HT1080 (cell line): Measurements from ENCODE around the gene TSC22D1. TPM values are rescaled to one million over a fixed set of nuclear protein-coding genes. Genes with fewer than 3 reads are reported as not detected.
"Not testable (repeated sequence)": the region's sequence is repeated elsewhere in the genome, so short reads cannot be mapped to it uniquely, and the experiment has no call there.

Source experiments
- DNase-seq: peaks from one replicate; pipeline ENCODE4 v3.0.0-alpha.2; 2015; ENCODE audit warnings: low read depth
- total RNA-seq: library from RNA; depleted of rRNA; stranded (reverse); fragments of >200 nt; shearing (Covaris generic); gene quantifications from 2 replicates; pipeline ENCODE4 v1.2.3, GENCODE V29; 2014

Gene TSC22D1
- total RNA-seq, 1 experiment from 2014 or later: 148 TPM

- peak; percentile 18 for DNase-seq
Measured at GRCh38 chr13:44573790-44574465, 2.2 kb downstream of the TSC22D1 start.

GRCh38 chr13:44573071-44573470 lies 3.1 kb downstream of the TSC22D1 start:
- DNase-seq: no peak

DNA sequence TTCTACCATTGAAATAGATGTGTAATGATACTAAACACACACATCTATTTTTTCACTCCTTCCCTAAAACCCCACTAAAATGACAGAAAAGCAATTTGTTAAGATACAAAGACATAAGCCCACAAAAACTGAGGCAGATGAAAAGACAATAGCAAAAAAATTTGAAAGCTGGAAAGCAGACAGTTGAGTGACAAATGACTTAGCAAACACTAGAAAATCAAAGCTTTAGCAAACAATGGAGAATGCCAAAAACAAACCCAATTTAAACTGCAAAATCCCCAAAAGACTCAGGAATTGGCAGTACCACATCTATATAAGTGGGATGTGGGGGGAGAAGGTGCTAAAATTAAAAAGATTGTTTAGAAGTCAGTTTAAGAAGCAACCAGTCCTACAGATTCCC lies 9.5 kb downstream of the TSC22D1 start:
- DNase-seq: no peak

GRCh38 chr13:44565881-44566280 lies 10.2 kb downstream of the TSC22D1 start:
- DNase-seq: no peak

DNA sequence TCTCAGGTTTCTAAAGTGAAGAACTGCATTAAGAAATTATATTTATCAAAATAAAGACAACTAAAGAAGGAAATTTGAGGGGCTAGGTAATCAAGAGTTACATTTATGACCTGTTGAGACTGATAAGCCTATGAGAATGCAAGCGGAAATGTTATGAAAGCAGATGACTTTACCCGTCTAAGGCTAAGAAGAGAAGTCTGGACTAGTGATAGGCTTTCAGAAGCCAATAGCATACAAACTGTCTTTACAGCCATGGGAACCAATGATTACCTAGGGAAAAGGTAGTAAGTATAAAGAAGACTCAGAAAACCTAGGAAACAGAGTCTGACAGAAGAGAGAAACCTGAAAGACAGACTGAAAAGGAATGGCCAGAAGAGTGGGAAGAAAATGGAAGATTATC lies 11.2 kb downstream of the TSC22D1 start:
- no peak for DNase-seq

- not testable (repeated sequence) for DNase-seq
Measured at GRCh38 chr13:44562853-44563252, 13.3 kb downstream of the TSC22D1 start.

GRCh38 chr13:44561351-44561750 lies 14.8 kb downstream of the TSC22D1 start:
- DNase-seq: no peak

GRCh38 chr13:44557986-44558385 lies 18.1 kb downstream of the TSC22D1 start:
- no peak for DNase-seq

DNA sequence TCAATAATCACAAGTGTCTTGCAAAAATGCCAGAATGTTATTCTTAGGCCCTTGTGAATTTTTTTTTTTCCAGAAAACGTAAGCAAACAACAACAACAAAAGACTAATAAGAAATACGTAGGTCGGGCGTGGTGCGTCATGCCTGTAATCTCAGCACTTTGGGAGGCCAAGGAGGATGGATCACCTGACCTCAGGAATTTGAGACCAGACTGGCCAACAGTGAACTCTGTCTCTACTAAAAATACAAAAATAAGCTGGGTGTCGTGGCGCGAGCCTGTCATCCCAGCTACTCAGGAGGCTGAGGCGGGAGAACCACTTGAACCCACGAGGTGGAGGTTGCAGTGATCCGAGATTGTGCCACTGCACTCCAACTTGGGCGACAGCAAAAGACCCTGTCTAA lies 20.9 kb downstream of the TSC22D1 start:
- no peak for DNase-seq

DNA sequence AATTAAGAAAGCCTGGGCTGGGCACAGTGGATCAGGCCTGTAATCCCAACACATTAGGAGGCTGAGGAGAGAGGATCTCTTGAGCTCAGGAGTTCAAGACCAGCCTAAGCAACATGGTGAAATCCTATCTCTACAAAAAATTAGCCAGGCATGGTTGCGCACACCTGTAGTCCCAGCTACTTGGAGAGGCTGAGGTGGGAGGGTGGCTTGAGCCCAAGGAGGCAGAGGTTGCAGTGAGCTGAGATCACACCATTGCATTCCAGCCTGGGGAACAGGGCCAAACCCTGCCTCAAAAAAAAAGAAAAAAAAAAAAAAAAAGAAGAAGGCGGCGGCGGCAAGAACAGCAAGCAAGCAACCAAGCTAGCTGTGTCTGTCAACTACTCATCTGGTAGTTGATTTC lies 26.7 kb downstream of the TSC22D1 start:
- no peak for DNase-seq

DNA sequence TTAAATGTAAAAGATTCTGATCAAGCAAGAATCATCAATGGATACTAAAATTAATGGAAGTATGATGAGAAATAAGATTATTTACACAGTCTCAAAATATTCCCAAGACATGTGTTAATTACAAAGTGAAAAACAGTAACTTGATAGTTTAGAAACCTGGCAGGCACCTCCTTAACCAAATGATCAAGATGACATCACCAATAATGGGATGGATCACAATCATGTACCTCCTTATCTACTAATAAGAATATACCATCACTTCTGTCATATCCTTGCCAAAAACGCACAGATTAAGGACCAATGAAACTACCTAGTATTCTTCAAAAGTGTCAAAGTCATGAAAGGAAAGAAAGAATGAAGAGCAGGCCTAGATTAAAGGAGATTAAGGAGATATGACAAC lies 30.0 kb downstream of the TSC22D1 start:
- no peak for DNase-seq

DNA sequence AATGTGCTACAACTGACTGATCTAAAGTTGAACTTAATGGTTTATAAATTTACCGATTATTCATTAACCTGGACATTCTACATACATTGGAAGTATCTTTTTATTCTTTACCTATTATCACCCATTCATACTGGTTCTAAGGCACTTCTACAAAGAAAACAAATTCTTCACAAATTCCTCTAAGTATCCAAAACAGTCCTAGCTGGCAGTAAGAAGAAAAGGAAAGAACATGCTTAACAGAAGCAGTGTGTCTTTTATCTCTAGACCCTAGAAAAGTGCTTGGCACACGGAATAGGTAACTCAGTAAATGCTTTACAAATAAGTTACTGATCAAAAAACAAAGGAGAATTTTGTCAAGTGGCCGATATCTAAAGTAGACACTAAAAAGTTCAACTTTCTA lies 32.8 kb downstream of the TSC22D1 start:
- no peak for DNase-seq

- DNase-seq: no peak
Measured at GRCh38 chr13:44542361-44542760, 33.8 kb downstream of the TSC22D1 start.

DNA sequence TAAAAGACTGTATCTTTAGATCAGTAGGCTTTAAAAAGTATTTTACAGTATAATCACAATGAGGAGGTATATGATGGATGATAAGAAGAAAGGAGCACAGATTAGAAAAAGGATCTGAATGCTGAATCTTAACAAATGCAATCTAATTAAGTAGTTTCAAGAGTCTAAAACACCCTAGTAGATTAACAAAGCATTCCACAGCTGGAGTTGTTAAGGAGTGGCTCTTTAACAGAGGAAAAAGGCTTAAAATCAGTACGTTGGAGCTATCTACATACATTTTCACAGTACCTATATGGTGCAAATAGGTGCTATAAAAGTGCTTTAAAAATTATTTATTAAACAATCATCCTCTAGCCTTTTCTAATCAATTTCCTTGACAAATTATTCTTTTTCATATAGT lies 34.5 kb downstream of the TSC22D1 start:
- DNase-seq: no peak

- no peak for DNase-seq
Measured at GRCh38 chr13:44540761-44541434, 35.2 kb downstream of the TSC22D1 start.

GRCh38 chr13:44537248-44537647 lies 38.9 kb downstream of the TSC22D1 start:
- no peak for DNase-seq

GRCh38 chr13:44523146-44524015 lies 52.7 kb downstream of the TSC22D1 start:
- peak; percentile 72 for DNase-seq

DNA sequence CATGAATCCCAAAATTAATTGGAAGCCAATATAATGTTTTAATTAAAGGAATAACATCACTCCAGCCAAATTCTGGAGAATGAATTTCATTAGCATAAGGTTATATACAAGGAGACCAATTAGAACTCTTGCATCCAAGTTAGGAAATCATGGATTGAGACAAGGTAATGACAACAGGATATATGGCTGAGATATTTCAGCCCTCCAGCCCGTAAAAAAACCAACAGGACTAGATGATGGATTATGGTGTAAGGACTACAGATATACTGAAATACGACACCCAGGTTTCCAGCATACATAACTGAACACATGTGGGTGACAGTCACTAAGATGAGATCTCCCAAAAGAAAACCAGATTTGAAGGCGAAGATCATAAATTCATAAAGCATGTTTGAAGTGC lies 56.5 kb downstream of the TSC22D1 start:
- DNase-seq: no peak

DNA sequence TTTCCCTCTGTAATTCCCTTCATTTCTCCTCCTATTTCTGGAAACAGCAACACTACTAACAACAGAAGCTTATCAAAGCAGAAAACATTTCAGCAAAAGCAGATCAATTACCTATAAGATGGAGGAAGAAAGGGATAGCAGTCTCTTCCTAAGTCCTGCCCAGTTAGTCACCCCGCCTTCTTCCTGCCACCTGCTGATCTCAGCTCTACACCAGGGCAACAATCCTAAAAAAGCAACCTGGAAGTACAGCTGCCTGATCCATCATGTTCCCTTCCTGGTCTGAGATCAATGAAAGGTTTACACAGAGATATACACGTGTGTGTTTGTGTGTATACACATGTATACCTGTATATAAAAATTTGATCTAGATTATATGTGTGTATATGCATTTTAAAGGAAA lies 59.4 kb downstream of the TSC22D1 start:
- no peak for DNase-seq

DNA sequence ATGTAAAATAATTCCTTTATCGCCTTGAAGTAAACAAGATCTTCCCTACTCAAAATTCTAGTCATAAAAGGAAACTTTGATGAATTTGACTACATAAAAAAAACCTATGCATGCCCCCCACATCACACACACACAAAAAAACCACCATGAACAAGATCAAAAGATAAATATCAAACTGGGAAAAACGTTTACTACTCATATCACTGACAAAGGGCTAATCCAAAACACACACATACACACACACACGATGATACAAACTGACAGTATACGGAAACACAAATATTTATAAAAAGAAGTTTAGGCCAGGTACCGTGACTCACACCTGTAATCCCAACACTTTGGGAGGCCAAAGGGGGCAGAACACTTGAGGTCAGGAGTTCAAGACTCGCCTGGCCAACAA lies 61.9 kb downstream of the TSC22D1 start:
- no peak for DNase-seq

DNA sequence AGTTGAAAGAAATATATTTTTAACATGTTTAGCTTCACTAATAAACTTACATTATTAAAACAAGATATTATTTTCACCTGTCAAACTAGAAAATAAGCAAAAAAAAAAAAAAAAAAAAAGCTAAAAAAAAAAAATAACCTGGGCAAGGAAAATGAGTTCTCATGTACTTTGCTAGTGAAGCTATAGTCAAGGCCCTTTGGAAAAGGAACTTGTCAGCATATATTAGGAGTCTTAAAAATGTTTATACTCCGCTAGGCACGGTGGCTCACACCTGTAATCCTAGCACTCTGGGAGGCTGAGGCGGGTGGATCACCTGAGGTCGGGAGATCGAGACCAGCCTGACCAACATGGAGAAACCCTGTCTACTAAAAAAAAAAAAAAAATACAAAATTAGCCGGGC lies 66.3 kb downstream of the TSC22D1 start:
- not testable (repeated sequence) for DNase-seq

DNA sequence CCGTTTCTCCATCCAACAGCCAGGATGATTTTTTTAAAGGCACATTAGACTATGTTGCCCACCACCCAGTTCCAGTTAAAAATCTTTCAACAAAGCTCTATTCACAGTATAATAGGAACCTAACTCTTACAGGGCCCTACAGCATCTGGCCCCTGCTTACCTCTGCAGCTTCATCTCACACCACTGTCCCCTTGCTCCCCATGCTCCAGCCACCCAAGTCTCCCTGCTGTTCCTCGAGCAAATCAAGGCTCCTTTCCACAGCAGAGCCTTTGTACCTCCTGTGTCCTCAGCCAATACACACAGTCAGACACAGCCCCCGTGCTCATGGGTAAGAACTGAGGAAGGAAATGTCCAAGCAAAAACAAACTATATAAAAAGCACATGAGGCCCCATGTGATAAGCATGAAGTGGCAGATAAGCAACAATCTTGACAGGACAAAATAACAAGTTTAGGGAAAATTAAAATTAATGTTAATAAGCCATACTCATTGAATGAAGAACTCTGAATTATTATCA lies 67.5 kb downstream of the TSC22D1 start:
- no peak for DNase-seq
